GM19351 (cell line): ENCODE measurements around the gene SHKBP1.

ENCODE experiments used
- ATAC-seq: cut with Tn5 transposase; IDR thresholded peaks from one replicate; pipeline ENCODE4 v1.9.1; 2021; ENCODE audit warnings: mild to moderate bottlenecking, moderate library complexity; ENCODE audit not compliant: unreplicated experiment

Gene SHKBP1

DNA sequence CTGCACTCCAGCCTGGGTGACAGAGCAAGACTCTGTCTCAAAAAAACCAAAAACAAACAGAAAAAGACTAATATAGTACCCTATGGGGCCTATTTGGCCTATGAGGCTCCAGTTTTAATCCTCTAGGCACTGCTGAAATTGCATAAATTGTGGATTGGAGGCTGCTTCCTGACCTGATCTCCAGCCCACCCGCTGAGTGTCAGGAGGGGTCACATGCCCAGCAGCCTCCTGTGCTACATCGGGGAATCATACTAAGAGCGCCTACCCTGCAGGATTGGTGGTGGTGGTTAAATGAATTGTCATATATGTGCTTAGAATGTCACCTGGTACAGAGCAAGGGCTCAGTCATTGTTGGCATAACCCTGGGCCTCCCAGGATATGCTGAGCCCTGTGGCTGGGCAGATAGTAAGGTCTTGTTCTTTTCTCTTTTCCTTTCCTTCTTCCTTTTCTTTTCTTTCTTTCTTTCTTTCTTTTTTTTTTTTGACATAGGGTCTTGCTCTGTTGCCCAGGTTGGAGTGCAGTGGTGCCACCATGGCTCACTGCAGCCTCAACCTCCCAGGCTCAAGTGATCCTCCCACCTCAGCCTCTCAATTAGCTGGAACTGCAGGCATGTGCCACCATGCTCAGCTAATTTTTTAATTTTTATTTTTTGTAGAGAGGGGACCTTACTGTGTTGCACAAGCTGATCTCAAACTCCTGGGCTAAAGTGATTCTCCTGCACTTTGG is 55.8 kb downstream of the SHKBP1 start:
- no peak for ATAC-seq

DNA sequence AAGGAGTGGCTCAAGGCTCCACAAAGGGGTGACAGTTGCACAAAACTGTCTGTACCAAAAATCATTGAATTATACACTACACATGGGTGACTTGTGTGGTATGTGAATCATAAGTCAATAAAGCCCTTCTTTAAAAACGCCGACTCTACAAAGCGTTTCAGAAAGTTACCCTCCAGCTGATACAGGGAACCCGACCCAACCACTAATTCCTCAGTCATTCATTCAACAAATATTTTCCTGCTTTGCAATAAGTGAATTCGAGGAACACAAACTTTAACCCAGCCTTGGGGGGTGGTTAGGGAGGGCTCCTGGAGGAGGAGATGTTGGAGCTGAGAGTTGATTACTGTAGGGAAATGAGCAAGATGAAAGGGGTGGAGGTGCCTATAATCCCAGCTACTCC is 56.5 kb downstream of the SHKBP1 start:
- ATAC-seq = no peak

DNA sequence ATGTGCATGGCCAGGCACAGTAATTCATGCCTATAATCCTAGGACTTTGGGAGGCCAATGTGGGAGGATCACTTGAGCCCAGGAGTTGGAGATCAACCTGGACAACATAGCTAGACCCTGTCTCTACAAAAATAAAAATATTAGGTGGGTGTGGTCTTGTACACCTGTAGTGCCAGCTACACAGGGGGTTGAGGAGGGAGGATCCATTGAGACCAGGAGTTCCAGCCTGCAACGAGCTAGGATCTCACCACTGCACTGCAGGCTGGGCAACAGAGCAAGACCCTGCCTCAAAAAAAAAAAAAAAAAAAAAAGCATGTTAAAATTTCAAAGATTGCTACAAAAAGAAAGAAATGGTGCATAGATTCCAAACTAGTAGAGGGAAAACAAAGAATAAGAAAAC is 61.7 kb downstream of the SHKBP1 start:
- no peak for ATAC-seq

DNA sequence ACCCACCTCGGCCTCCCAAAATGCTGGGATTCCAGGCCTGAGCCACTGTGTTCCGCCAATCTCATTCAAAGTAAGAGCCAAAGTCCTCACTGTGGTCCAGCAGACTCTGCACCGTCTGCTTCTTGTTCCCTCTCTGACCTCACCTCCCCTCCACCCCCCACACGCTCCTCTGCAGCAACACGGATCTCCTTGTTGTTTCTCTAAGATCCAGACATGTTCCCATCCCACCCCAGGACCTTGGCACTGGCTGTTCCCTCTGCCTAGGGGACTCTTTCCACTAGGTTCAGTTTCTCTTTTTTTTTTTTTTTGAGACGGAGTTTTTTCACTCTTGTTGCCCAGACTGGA is 62.9 kb downstream of the SHKBP1 start:
- ATAC-seq = no peak

DNA sequence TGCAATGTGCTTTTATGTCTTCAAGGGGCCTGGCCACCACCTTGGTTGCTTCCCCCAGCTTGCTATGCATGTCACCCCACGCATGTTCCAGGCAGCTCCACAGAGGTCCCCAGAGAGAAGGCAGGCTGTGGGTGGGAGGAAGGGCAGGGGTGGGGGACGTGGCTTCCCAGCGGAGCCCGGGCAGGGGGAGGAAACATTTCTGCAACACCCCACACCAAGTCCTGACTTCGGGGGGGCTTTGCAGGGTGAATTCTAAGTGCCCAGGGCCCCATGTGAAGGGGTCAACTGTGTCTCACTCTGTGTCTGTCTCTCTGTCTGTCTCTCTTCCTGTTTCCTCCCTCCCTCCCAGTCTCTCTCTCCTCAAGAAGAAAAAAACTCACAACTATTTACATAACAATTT is 64.1 kb downstream of the SHKBP1 start:
- no peak for ATAC-seq
